TTC549 (cell line): ENCODE results near the gene AVPR2.

ENCODE experiments used
- FAIRE-seq: peaks from 2 replicates; lab custom pipeline; 2012; peaks lifted over from hg19 to GRCh38; lab: Jason Lieb, UNC

Gene AVPR2

DNA sequence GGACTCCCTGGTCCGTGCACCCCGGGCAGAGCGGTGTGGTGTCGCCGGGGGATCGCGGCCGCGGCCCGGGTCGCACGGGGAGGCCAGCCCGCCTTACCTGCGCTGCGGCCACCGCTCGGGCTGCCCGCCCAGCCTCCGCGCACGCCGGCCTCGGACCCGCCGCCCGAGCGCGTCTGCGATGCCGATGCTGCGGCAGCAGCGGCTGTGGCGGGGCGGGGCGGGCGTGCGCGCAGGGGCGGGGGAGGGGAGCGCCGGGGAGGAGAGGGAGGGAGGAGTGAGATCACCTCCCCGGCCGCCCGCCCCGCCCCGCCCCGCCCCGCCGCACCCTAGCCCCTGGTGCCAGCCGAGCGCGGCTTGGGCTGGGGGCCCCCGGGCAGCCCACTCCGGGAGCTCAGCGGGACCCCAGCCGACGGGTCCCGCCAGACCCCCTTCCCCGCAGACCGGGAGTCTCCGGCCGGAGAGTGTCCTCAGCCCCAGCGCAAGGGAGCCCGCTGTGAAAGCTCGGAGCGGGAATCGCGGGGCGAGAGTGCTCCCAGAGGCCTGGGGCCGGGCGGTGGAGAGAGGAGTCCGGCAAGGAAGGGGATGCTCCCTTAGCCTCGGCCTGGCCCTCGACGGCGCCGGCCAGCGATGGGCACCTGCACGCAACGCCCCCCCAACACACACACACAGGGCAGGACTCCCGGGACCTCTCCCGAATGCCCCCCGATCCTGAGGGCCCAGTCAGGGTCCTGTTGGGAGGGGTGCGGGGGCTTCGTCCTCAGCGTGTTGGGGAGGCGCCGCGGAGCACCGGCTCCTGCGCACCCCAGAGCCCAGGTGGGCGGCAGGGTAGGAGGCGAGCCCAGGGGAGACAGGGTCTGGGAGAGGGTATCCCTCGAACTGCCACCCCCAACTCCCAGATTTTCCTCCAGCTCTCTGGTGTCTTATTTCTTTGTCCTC lies 18.2 kb upstream of the AVPR2 start, which contains the start of gene L1CAM:
L1CAM (minus strand) TSS at position 206 of the 936 bp plus-strand sequence. CDS start 10,337 bp downstream, outside the sequence.
- no peak for FAIRE-seq

DNA sequence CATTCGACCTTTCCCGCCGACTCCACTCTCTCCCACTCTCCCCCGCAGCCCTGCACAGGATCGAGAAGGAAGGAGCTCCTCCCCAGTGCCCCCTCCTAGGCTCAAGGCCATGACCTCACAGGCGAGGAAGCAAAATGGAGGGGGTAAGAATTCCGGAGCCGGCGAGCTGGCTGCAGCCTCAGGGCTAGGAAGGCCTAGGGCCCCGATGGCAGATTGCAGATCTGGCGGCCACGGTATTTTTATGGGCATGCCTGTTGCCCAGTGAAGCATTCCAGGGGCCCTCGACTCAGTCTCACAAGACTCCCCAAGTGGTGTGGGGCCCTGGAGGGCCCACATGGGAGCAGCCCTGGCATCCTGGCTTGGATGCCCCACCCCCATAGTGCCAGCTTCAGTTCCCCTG lies 17.6 kb upstream of the AVPR2 start:
- FAIRE-seq = no peak

DNA sequence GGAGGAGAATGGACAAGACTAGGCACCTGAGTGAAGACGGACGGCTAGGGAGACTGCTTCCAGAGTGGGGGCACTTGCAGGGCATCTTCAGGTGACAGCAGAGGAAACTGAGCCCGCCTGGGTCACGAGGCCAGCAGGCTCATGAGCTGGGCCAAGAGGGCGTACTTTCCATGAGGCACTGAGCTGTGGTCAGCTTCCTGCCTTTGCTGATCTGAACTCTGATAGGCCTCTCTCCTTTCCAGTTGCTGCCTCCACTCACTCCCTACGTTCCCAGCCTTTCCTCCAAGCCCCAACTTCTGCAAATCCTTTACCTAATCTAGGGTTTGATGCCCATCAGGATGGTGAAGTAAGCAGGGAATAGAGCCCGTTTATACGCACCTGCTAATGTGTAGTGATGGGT lies 17.1 kb upstream of the AVPR2 start:
- FAIRE-seq = no peak

DNA sequence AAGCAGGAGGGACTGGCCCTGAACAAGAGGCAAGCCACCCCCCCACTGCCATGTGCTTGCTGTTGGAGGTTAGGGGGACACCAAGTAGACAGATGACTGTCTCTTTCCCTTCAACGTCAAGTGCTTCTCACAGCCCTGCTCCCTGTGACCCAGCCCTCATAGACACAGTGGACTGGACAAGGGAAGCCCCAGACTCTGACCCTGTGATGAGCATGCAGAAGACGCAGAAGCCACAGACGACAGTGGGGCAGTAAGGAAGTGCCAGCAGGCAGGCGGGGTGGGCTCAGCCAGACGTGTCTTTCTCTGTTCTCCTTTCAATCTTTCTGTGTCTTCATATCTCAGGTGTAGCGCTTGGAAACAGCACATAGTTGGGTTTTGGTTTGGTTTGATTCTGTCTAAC lies 16.1 kb upstream of the AVPR2 start:
- FAIRE-seq = no peak

DNA sequence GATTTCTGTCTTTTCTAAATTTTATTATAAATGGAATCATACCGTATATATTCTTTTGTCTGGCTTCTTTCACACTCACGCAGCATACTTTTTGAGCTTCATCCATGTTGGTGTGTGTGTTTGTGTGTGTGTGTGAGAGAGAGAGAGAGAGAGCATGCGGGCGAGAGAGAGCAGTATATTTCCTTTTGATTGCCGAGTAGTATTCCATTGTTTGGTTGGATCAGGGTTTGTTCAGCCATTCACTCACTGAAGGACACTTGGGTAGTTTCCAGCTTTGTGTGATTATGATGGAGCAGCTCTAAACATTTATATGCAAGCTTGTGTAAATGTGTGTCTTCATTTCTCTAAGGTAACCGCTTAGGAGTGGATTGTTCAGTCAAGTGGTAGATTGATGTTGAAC lies 15.3 kb upstream of the AVPR2 start:
- no peak for FAIRE-seq

DNA sequence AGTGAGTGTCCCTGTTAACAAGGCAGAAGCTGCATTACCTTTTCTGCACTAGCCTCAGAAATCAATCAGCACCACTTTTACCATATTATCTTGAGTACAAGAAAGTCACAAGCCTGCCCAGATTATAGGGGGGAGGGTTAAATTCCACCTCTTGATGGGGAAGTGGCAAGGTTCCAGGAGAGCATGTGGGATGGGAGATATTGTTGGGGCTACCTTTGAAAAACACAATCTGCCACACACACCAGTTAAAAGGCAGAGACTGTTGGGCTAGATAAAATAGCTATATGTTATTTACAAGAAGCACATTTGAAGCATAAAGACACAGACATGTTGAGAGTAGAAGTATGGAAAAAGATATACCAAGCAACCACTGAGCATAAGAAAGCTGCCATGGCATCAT lies 6.6 kb upstream of the AVPR2 start:
- no peak for FAIRE-seq

DNA sequence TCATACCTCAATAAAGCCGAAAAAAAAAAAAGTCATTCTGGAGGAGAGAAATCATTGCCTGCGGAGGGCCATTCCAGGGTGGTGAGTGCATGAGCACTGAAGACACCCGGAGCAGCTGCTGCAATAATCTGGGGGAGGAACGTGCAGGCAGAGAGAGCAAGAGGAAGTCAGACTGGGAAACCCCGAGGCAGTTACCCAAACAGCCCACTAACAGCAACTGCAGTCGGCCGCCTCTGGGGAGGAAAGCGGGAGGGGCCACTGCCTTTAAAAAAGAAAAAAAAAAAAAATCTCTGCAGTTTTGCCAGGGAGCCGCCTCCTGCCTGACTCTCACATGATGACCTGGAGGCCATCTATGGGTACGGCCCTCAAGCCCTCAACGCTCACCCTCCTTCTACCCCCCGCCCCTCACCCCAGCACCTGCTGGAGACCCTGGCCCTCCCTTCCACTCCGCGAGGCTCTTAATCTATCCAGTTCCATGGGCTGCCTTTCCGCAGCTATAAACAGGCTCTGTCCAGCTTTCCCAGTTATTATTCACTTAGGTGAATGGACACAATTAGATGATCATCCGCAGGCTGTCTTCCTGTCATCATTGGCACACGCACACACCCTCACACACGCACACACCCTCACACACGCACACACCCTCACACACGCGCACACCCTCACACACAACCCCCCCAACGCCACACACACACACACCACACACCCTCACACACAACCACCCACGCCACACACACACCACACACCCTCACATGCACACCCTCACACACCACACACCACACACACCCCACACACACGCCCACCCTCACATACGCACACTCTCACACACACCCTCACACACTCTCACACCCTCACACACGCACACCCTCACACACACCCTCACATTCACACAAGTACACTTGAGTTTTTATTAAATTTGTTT lies 3.4 kb upstream of the AVPR2 start:
- no peak for FAIRE-seq

DNA sequence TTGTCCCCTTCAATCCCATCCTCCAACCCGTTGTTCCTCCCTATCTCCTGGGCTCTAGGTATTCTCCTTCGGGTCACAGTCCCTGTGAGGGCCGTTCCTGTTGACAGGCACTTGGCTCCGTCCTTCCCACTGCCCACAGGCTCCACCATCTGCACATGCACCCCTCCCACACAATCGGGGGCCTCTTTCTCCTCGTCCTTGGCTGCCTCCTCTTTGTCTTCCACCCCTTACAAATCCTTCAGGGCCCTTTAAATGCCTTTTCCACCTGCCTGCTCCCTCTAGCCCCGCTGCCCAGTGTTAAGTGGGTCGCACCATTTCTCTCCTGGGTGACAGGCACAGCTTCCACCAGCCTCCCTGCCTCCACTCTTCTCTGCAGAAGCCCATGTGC lies 2.7 kb upstream of the AVPR2 start:
- FAIRE-seq = no peak

DNA sequence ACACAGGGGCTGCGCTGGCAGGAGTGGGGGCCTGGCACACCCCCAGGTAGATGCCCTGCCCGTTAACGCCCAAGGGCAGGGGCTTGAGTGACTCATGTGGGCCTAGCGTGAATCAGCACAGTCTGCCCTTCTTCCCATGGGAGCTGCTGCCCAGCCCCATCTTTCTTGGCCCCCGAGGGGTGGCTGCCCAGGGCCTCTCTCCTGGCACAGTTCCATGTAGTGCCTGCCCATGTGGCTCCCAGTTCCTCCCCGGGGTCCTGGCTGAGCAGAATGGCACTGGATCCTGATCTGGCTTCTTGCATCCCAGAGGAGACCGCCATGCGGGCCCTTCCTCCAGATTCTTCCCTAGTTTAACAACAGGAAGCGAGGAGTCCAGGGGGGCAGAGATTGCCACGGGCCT lies 2.1 kb upstream of the AVPR2 start:
- no peak for FAIRE-seq

DNA sequence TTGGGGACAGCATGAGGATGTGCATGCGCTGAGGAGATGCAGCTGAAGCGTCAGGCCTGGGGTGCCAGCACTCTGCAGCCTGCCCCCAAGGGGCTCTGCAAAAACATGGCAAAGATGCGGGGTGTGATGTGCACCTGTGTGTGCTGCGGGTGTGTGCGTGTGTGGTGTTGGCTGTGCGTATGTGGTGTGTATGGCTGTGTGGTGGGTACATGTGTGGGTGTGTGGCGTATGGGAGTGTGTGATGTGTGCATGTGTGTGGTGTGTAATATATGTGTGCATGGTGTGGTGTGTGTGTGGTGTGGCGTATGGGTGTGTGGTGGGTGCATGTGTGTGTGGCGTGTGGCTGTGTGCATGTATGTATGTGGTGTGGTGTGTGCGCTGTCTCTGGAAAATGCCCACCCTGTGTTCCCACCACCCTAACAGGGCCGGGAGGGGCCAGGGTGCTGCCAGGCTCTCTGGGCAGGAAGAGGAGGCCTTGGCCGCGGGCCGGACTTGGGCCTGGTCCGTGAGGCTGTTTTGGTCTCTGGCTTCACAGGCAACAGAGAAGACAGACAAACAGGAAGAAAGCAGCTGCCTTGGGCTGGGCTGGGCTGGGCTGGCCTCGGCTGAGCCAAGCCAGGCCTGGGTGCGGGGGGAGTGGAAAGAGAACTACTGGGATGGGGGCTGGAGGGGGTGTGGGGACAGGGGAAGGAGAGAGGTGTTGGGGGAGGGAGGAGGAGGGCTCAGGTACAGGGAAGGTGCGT lies 1.1 kb upstream of the AVPR2 start:
- no peak for FAIRE-seq

DNA sequence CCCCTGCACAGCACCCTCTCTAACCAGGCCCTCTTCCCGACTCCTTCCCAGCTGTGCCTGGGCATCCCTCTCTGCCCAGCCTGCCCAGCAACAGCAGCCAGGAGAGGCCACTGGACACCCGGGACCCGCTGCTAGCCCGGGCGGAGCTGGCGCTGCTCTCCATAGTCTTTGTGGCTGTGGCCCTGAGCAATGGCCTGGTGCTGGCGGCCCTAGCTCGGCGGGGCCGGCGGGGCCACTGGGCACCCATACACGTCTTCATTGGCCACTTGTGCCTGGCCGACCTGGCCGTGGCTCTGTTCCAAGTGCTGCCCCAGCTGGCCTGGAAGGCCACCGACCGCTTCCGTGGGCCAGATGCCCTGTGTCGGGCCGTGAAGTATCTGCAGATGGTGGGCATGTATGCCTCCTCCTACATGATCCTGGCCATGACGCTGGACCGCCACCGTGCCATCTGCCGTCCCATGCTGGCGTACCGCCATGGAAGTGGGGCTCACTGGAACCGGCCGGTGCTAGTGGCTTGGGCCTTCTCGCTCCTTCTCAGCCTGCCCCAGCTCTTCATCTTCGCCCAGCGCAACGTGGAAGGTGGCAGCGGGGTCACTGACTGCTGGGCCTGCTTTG lies 1.1 kb downstream of the AVPR2 start:
- no peak for FAIRE-seq

DNA sequence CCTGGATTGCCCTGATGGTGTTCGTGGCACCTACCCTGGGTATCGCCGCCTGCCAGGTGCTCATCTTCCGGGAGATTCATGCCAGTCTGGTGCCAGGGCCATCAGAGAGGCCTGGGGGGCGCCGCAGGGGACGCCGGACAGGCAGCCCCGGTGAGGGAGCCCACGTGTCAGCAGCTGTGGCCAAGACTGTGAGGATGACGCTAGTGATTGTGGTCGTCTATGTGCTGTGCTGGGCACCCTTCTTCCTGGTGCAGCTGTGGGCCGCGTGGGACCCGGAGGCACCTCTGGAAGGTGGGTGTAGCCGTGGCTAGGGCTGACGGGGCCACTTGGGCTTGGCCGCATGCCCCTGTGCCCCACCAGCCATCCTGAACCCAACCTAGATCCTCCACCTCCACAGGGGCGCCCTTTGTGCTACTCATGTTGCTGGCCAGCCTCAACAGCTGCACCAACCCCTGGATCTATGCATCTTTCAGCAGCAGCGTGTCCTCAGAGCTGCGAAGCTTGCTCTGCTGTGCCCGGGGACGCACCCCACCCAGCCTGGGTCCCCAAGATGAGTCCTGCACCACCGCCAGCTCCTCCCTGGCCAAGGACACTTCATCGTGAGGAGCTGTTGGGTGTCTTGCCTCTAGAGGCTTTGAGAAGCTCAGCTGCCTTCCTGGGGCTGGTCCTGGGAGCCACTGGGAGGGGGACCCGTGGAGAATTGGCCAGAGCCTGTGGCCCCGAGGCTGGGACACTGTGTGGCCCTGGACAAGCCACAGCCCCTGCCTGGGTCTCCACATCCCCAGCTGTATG lies 1.8 kb downstream of the AVPR2 start:
- FAIRE-seq = no peak

DNA sequence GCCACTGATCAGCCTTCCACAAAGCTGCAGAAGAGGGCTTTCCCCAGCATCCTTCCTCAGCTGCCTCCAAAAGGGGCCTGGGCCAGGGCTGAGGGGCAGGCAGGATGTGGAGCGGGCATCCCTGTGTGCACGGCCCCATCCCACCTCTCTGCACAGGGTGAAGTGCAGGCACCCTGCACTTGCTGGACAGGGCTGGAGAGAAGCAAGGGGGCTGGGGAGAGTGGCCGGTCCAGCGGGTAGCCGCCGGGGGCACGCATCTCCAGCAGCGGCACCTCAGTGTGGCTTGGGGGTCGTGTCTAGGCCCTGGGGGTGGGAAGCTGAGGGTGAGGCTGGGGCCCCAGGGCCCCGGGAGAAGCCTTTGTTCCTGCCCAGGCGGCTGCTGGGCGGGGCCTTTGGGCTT lies 3.0 kb downstream of the AVPR2 start:
- no peak for FAIRE-seq

DNA sequence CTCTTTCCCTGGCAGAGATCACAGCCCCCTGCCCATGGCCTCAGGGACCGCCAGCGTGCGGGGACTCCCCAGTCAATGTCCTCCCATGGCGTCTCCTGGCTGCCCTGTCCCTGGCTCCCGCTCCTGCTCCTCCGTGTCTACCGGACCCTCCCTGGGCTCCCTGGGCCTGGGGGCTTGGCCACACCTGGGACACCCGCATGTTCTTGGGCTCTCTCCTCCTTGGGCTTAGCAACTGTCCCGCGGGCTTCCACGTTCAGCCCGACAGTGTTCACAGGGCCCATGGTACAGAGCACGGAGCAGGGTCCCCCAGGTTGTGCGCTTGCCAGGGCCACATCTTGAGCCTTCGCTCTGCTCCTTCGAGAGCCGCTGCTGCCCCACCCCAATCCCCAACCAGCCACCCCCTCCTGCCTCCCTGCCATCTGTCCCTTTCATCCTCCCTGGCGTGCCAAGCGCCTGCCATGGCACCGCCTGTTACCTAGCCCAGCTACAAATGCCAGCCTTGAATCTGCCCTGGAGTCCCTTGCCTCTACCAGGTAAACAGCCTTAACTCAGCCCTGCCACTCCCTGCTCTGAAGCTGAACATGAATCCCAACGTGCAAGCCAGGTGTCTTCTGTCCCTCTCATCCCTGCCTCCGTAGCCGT lies 3.9 kb downstream of the AVPR2 start:
- no peak for FAIRE-seq

DNA sequence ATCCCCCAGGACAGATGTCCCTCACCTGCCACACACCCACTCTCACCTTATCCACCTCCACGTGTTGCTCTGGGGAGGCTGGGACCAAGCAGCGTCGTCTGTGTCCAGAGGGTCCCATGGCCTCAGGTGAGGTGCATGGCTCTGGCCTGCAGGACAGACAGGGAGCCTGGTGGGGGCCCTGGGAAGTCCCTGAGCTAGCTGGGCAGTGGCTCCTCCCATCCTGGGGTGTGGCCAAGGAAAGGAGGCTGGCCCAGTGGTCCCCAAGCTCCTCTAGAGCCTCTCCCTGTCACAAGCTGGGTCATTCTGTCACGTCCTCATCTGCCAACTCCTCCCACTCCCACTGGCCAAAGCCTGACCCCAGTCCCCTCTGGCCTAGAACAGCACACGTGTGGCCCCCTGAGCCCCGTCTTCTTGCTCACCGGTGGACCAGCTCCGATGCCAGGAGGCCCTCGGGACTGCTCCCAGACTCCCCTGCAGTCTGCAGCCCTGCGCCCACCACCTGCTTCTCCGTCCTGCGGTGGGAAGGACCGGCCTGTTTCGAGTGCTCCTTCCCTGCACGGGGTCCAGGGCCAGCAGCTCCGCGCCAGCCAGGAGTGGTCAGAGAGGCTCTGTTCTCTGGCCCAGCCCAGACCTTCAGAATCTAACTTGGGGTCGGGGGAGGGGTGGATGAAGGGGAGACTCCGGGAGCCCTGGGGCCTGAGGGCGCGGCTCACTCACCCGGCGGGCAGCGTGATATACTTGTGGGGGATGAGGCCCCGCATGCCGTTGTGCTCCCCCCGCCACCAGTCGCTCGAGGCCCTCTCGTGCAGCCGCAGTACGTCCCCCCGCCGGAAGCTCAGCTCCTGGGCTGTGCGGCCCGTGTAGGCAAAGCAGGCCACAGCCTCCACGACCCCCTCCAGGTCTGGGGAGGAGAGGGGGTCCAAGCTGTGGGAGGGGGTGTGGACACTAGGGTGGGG lies 4.8 kb downstream of the AVPR2 start:
- FAIRE-seq = no peak

DNA sequence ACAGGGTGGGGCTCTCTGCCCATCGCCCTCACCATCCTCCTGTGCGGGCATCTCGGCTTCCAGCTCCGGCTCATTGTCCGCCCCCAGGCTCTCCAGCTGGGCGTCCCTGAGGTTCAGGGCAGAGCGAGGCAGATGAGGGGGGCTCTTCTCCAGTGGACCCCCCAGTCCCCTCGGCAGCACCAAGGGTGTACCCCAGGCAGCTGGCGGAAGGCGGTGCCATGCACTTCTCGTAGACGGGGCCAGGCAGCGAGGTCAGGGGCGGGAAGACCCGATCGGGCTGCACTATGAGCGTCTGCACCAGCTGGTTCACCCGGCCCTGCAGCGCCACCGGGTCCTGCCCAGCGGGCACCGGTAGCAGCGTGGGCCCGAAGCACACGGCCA lies 5.5 kb downstream of the AVPR2 start:
- FAIRE-seq = no peak

DNA sequence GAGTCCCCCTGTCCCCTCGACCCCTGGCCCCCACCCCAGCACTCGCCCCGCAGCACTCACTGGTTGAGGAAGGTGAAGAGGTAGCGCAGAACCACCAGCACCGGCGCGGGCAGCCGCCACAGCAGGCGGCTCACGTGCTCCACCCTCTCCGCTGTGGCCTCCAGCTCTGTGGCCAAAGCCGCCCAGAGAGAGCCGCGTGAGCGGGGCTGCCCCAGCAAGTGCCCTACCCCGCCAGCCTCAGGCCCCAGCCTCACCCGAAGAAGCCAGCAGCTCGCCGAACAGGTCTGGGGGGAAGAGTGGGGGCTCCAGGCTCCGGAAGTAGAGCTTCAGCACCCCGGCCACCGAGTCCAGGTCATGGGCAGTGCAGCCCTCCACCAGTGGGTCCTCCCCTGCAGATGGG lies 6.0 kb downstream of the AVPR2 start:
- FAIRE-seq = no peak

DNA sequence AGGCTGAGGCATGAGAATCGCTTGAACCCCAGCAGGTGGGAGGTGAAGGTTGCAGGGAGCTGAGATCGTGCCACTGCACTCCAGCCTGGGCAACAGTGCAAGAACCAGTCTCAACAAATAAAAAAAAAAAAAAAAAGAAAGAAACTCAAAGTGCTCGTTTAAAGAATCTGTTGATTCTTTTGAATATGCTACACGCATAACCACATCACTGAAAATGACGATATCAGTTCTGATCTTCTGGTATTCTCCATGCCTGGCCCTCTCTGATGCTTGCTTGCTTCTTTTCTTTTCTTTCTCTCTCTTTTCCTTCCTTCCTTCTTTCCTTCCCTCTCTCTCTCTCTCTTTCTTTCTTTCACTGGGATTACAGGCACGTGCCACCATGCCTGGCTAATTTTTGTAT lies 7.3 kb downstream of the AVPR2 start:
- no peak for FAIRE-seq

DNA sequence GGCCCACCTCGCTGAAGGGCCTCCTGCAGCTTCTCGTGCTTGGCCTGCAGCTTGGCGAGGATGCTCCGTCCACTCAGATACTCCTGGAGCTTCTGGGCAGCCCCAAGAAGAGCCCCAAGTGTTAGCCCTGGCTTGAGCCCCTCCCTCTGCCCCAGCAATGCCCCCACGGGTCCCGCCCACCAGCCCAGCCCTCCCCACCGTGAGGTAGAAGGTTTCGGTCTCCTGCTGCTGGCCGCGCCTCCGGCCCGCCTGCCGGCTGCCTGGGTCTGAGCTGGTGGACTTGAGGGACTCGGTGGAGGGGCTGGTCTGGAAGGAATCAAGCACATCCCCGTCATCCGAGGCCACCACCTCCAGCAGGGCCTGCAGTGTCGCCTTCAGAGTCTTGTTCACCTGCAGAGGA lies 8.7 kb downstream of the AVPR2 start:
- FAIRE-seq = no peak

DNA sequence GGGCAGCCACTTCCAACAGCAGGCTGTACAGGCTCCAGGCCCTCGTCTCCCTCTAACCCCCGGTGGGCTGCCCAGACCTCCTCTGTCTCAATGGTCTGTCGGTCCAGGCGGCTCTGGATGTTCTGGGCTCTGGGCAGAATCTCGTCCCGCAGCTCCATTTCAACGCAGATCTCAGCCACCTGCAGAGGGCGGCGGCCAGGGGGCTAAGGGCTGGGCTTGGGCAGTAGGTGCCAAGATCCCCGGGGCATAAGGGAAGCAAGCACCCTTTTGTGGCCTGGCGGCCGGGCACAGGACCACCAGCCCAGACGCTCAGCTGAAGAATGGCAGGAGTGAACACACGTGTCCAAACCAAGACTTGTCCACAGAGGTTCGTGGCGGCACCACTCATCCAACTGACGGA lies 9.2 kb downstream of the AVPR2 start:
- FAIRE-seq = no peak
